HCT116 (cell line): Measurements from ENCODE around the gene CHAF1B. TPM values are rescaled to one million over a fixed set of nuclear protein-coding genes. Genes with fewer than 3 reads are reported as not detected.

Experiments
- total RNA-seq: library from RNA; stranded (reverse); gene quantifications from one replicate; pipeline ENCODE4 v1.2.1, GENCODE V29; 2021; ENCODE audit not compliant: unreplicated experiment

CHAF1B gene
- total RNA-seq, 1 experiment from 2014 or later: 26.1 TPM

Other genes with a start within 250 kb of the CHAF1B start
- gene DOP1B, start 228.6 kb upstream of the CHAF1B start, total RNA-seq: 15.4 TPM
- gene MORC3, start 65.2 kb upstream of the CHAF1B start, total RNA-seq: 19.8 TPM
- gene CLDN14, start 94.7 kb downstream of the CHAF1B start, total RNA-seq: not detected